ENCODE measurements around the gene MEGF11. TPM values are rescaled to one million over a fixed set of nuclear protein-coding genes. Genes with fewer than 3 reads are reported as not detected.

Gene MEGF11
- total RNA-seq, 1 experiment from 2014 or later: 1.2 TPM

GRCh38 chr15:66193066-66193465 is 60.5 kb downstream of the MEGF11 start:
- Histone ChIP-seq H4K8ac (replicated peaks; ENCODE audit: insufficient read length, low read depth, low read length) (no peak overlapping the region), H4K91ac (ENCODE audit: insufficient read length, low read depth, low read length) (no peak overlapping the region), H2BK120ac (ENCODE audit: low read depth, low read length, poor library complexity, severe bottlenecking) (no peak overlapping the region), H3K79me2 (ENCODE audit: insufficient read depth, low read length) (no peaks in the 10 kb centered on the region), H4K20me1 (ENCODE audit: control insufficient read depth, insufficient read depth, insufficient read length) (no peaks in the 10 kb centered on the region), H3K23me2 (ENCODE audit: insufficient read length, low read depth, low read length, poor library complexity, severe bottlenecking) (no peaks in the 10 kb centered on the region), H3K14ac (ENCODE audit: insufficient read depth, low read length) (no peak overlapping the region), H2AFZ (ENCODE audit: low read length) (no peak overlapping the region), H2BK12ac (ENCODE audit: insufficient read length, low read depth, low read length) (no peak overlapping the region), H3K23ac (ENCODE audit: insufficient read length, low read depth, low read length) (no peak overlapping the region), H3K4ac (ENCODE audit: low read depth, low read length) (no peak overlapping the region), H2BK15ac (ENCODE audit: low read depth, low read length) (no peak overlapping the region), H3K56ac (ENCODE audit: insufficient read length, low read depth, low read length) (no peak overlapping the region), H3K27ac (ENCODE audit: insufficient read length, low read depth, low read length) (no peak overlapping the region), H3K79me1 (ENCODE audit: insufficient read depth, low read depth, low read length, poor library complexity, severe bottlenecking) (no peaks in the 10 kb centered on the region), H2BK20ac (ENCODE audit: low read depth, low read length, poor library complexity, severe bottlenecking) (no peak overlapping the region), H3K27me3 (ENCODE audit: insufficient read depth, low read length) (no peaks in the 10 kb centered on the region), H2BK5ac (ENCODE audit: insufficient read length, low read length) (no peak overlapping the region), H2AK5ac (ENCODE audit: insufficient read length, low read length) (no peak overlapping the region), H3K4me2 (ENCODE audit: insufficient read depth, insufficient read length, low read length) (no peak overlapping the region), H3K9me3 (ENCODE audit: control insufficient read depth, low read depth, low read length) (no peaks in the 10 kb centered on the region), H3K18ac (ENCODE audit: insufficient read length, low read depth, low read length) (no peak overlapping the region), H3K9ac (ENCODE audit: extremely low read depth, insufficient read length, low read length) (no peak overlapping the region), H3K4me1 (ENCODE audit: insufficient read depth, low read length) (no peaks in the 10 kb centered on the region), H3T11ph (ENCODE audit: low read length) (no peak overlapping the region), H4K5ac (ENCODE audit: insufficient read length, low read depth, low read length) (no peak overlapping the region)
- Mint-ChIP-seq H3K4me1 (peaks cover 10 to 29% of the 10 kb centered on the region in 2 experiments), H3K36me3 (ENCODE audit: insufficient read depth in 1 of 3, low read depth in 3 of 3) (no peaks in the 10 kb centered on the region), H3K4me3 (no peak overlapping the region), H3K9me3 (no peaks in the 10 kb centered on the region), H3K27ac (no peak overlapping the region), H3K27me3 (ENCODE audit: low read depth) (no peaks in the 10 kb centered on the region; the same call in 1 of the 2 replicates)
- TF ChIP-seq CTCF (conservative IDR thresholded peaks at IDR 0.05): no peak
- DNase-seq: no peak
- WGBS (ENCODE audit: extremely low coverage, insufficient read length, low lambda C conversion rate): no CpG with 5 or more reads among the region's 3 CpGs
